ENCODE data around the gene SYT1.

DNA sequence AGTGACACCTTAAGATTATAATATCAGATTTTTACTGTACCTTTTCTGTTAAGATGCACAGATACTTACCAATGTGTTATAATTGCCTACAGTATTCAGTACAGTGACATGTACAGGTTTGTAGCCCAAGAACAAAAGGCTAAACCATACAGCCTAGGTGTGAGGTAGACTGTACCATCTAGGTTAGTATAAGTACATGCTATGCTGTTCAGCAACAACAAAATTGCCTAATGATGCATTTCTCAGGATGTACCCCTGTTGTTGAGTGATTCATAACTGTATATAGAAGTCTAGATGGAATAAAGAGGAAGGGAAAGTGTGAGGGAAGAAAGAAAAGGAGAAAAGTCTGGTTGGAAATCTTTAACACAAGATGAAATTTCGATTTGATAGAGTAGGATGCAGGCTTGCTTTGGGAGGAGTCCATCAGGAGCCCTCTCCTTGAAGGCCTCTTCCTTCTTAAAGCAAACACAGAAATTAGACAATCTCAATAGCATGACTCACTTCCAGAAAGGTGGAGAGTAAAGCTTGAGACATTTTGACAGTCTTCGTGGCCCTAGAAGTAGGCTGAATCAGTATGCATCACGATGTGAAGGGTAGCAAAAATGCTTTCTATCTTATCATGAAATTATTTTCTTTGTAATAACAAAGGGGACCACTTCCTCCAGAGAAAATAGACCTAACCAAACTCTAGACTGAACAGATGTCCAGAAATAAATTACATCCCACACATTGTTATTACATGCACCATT is 191.5 kb downstream of the SYT1 start:
- TF ChIP-seq, protein P1, sequence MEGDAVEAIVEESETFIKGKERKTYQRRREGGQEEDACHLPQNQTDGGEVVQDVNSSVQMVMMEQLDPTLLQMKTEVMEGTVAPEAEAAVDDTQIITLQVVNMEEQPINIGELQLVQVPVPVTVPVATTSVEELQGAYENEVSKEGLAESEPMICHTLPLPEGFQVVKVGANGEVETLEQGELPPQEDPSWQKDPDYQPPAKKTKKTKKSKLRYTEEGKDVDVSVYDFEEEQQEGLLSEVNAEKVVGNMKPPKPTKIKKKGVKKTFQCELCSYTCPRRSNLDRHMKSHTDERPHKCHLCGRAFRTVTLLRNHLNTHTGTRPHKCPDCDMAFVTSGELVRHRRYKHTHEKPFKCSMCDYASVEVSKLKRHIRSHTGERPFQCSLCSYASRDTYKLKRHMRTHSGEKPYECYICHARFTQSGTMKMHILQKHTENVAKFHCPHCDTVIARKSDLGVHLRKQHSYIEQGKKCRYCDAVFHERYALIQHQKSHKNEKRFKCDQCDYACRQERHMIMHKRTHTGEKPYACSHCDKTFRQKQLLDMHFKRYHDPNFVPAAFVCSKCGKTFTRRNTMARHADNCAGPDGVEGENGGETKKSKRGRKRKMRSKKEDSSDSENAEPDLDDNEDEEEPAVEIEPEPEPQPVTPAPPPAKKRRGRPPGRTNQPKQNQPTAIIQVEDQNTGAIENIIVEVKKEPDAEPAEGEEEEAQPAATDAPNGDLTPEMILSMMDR (IDR thresholded peaks at IDR 0.05; ENCODE audit: low read depth, low read length, missing input control) = no peak
- no peak for TF ChIP-seq TAF1 (conservative IDR thresholded peaks at IDR 0.05)
- TF ChIP-seq, protein P2, sequence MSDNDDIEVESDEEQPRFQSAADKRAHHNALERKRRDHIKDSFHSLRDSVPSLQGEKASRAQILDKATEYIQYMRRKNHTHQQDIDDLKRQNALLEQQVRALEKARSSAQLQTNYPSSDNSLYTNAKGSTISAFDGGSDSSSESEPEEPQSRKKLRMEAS (IDR thresholded peaks at IDR 0.05) = no peak
- no peak for TF ChIP-seq SP1 (IDR thresholded peaks at IDR 0.05)
- TF ChIP-seq RXRA (IDR thresholded peaks at IDR 0.05) = no peak
- TF ChIP-seq YY1 (IDR thresholded peaks at IDR 0.05) = no peak
- TF ChIP-seq GABPA (IDR thresholded peaks at IDR 0.05 in 1 of 2, conservative IDR thresholded peaks at IDR 0.05 in 1 of 2) = no peak
- TF ChIP-seq, protein P3, sequence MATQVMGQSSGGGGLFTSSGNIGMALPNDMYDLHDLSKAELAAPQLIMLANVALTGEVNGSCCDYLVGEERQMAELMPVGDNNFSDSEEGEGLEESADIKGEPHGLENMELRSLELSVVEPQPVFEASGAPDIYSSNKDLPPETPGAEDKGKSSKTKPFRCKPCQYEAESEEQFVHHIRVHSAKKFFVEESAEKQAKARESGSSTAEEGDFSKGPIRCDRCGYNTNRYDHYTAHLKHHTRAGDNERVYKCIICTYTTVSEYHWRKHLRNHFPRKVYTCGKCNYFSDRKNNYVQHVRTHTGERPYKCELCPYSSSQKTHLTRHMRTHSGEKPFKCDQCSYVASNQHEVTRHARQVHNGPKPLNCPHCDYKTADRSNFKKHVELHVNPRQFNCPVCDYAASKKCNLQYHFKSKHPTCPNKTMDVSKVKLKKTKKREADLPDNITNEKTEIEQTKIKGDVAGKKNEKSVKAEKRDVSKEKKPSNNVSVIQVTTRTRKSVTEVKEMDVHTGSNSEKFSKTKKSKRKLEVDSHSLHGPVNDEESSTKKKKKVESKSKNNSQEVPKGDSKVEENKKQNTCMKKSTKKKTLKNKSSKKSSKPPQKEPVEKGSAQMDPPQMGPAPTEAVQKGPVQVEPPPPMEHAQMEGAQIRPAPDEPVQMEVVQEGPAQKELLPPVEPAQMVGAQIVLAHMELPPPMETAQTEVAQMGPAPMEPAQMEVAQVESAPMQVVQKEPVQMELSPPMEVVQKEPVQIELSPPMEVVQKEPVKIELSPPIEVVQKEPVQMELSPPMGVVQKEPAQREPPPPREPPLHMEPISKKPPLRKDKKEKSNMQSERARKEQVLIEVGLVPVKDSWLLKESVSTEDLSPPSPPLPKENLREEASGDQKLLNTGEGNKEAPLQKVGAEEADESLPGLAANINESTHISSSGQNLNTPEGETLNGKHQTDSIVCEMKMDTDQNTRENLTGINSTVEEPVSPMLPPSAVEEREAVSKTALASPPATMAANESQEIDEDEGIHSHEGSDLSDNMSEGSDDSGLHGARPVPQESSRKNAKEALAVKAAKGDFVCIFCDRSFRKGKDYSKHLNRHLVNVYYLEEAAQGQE (IDR thresholded peaks at IDR 0.05) = no peak

All from liver (tissue), 3 donors.